ENCODE measurements around the gene NLRP9.
"Not testable (repeated sequence)": the region's sequence is repeated elsewhere in the genome, so short reads cannot be mapped to it uniquely, and the experiment has no call there.

The NLRP9 gene

DNA sequence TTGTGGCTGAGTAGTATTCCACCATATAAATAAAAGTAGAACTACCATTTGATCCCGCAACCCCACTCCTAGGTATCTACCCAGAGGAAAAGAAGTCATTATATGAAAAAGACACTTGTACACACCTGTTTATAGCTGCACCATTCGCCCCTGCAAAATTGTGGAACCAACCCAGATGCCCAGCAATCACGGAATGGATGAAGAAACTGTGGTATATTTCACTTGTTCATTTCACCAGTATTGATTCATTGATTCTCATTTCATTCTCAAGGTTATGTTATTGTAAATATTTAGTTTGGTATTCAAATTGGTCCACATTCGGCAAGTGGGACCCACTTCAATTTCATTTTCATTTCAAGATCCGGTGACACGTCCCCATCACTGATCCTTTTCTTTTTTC, 12.5 kb upstream of the NLRP9 start:
- H3F3A ChIP-seq (ENCODE audit: control insufficient read depth, insufficient read depth), result no peaks in the 10 kb centered on the region

DNA sequence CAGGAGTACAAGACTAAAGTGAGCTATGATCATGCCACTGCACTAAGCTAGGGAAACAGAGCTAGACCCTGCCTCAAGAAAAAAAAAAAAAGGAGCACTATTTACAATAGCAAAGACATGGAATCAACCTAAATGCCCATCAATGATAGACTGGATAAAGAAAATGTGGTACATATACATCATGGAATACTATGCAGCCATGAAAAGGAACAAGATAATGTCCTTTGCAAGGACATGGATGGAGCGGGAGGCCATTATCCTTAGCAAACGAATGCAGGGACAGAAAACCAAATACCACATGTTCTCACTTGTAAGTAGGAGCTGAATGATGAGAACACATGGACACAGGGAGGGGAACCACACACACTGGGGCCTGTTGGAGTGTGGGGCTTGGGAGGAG, 7.8 kb downstream of the NLRP9 start:
- not testable (repeated sequence) for H3K36me3 ChIP-seq (ENCODE audit: control insufficient read depth, low read length); H3K9me2 ChIP-seq (replicated peaks; ENCODE audit: control insufficient read depth, low read length); H3K9me3 ChIP-seq (ENCODE audit: control insufficient read depth, insufficient read depth, low read length); H3K4me2 ChIP-seq (ENCODE audit: low read length); H3K4me3 ChIP-seq (ENCODE audit: low read length); H3K4me1 ChIP-seq (ENCODE audit: control insufficient read depth, low read length); H3F3A ChIP-seq (ENCODE audit: control insufficient read depth, insufficient read depth); H3K27ac ChIP-seq (ENCODE audit: low read depth, low read length); H3K27me3 ChIP-seq (ENCODE audit: control insufficient read depth, low read length); H3K79me2 ChIP-seq (ENCODE audit: control insufficient read depth, low read length); H4K20me1 ChIP-seq (ENCODE audit: control insufficient read depth, insufficient read depth, low read depth, low read length)

More for the DNA sequence above, 12.5 kb upstream of the NLRP9 start:
- Histone ChIP-seq H3K9me3 (ENCODE audit: control insufficient read depth, insufficient read depth, low read length) (no peaks in the 10 kb centered on the region), H3K36me3 (ENCODE audit: control insufficient read depth, low read length) (no peaks in the 10 kb centered on the region), H3K4me3 (ENCODE audit: low read length) (no peak overlapping the region), H3K4me2 (ENCODE audit: low read length) (no peak overlapping the region), H4K20me1 (ENCODE audit: control insufficient read depth, insufficient read depth, low read depth, low read length) (no peaks in the 10 kb centered on the region), H3K9me2 (replicated peaks; ENCODE audit: control insufficient read depth, low read length) (no peaks in the 10 kb centered on the region), H3K27ac (ENCODE audit: low read depth, low read length) (no peak overlapping the region), H3K4me1 (ENCODE audit: control insufficient read depth, low read length) (no peaks in the 10 kb centered on the region), H3K27me3 (ENCODE audit: control insufficient read depth, low read length) (peaks cover 3% of the 10 kb centered on the region; the same call in 1 of the 2 replicates), H3K79me2 (ENCODE audit: control insufficient read depth, low read length) (no peaks in the 10 kb centered on the region)
- TF ChIP-seq EZH2phosphoT487 (IDR thresholded peaks at IDR 0.05; ENCODE audit: borderline replicate concordance, low read length), result no peak
- TF ChIP-seq, protein P1, sequence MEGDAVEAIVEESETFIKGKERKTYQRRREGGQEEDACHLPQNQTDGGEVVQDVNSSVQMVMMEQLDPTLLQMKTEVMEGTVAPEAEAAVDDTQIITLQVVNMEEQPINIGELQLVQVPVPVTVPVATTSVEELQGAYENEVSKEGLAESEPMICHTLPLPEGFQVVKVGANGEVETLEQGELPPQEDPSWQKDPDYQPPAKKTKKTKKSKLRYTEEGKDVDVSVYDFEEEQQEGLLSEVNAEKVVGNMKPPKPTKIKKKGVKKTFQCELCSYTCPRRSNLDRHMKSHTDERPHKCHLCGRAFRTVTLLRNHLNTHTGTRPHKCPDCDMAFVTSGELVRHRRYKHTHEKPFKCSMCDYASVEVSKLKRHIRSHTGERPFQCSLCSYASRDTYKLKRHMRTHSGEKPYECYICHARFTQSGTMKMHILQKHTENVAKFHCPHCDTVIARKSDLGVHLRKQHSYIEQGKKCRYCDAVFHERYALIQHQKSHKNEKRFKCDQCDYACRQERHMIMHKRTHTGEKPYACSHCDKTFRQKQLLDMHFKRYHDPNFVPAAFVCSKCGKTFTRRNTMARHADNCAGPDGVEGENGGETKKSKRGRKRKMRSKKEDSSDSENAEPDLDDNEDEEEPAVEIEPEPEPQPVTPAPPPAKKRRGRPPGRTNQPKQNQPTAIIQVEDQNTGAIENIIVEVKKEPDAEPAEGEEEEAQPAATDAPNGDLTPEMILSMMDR (IDR thresholded peaks at IDR 0.05; ENCODE audit: low read depth, low read length, poor library complexity, severe bottlenecking), result no peak

DNA sequence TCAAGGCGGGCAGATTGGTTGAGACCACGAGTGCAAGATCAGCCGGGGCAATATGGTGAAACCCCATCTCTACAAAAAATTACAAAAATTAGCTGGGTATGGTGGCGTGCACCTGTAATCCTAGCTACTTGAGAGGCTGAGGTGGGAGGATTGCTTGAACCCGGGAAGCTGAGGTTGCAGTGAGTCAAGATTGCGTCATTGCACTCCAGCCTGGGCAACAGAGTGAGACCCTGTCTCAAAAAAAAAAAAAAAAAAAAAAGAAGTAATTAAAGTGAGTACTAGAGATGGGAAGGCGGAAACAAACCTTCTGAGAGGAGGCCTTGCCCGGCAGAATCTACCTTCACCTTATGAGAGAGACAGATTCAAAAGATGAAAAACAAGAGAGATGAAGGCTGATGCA, 14.7 kb downstream of the NLRP9 start:
- Histone ChIP-seq H3K9me2 (replicated peaks; ENCODE audit: control insufficient read depth, low read length) (no peaks in the 10 kb centered on the region), H3K36me3 (ENCODE audit: control insufficient read depth, low read length) (no peaks in the 10 kb centered on the region), H3K4me1 (ENCODE audit: control insufficient read depth, low read length) (no peaks in the 10 kb centered on the region), H3F3A (ENCODE audit: control insufficient read depth, insufficient read depth) (no peaks in the 10 kb centered on the region), H3K4me3 (ENCODE audit: low read length) (no peak overlapping the region), H3K79me2 (ENCODE audit: control insufficient read depth, low read length) (no peaks in the 10 kb centered on the region), H3K27me3 (ENCODE audit: control insufficient read depth, low read length) (0 out of 2 replicates have a peak, but pooled peaks cover 2% of the 10 kb centered on the region), H4K20me1 (ENCODE audit: control insufficient read depth, insufficient read depth, low read depth, low read length) (no peaks in the 10 kb centered on the region), H3K9me3 (ENCODE audit: control insufficient read depth, insufficient read depth, low read length) (peaks cover 7% of the 10 kb centered on the region), H3K27ac (ENCODE audit: low read depth, low read length) (no peak overlapping the region), H3K4me2 (ENCODE audit: low read length) (no peak overlapping the region)
- TF ChIP-seq EZH2phosphoT487 (IDR thresholded peaks at IDR 0.05; ENCODE audit: borderline replicate concordance, low read length), result no peak
- TF ChIP-seq, protein P1 (IDR thresholded peaks at IDR 0.05; ENCODE audit: low read depth, low read length, poor library complexity, severe bottlenecking), result no peak

DNA sequence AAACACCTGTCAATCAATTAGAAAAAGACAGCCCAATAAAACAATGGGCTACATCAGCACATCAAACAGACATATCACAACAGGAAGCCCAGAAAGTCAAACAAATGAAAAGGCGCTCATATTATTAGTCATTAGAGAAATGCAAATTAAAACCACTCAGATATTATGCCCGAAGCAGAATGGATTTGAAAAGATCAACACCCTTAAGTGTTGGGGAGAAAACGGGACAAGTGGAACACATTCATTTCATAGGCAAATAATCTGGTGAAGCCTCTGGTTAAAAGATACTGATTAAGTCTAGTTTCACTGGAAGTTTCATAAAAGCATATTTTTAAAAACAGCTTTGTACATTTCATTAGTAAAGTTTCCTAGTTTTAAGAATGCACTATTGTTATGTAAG, 17.4 kb downstream of the NLRP9 start:
- Histone ChIP-seq H3K4me2 (ENCODE audit: low read length) (no peak overlapping the region), H3K9me3 (ENCODE audit: control insufficient read depth, insufficient read depth, low read length) (peaks cover 7% of the 10 kb centered on the region), H3K4me1 (ENCODE audit: control insufficient read depth, low read length) (no peaks in the 10 kb centered on the region), H3K27me3 (ENCODE audit: control insufficient read depth, low read length) (no peaks in the 10 kb centered on the region), H3F3A (ENCODE audit: control insufficient read depth, insufficient read depth) (no peaks in the 10 kb centered on the region), H3K9me2 (replicated peaks; ENCODE audit: control insufficient read depth, low read length) (no peaks in the 10 kb centered on the region), H3K27ac (ENCODE audit: low read depth, low read length) (no peak overlapping the region), H3K4me3 (ENCODE audit: low read length) (no peak overlapping the region), H3K79me2 (ENCODE audit: control insufficient read depth, low read length) (no peaks in the 10 kb centered on the region), H3K36me3 (ENCODE audit: control insufficient read depth, low read length) (no peaks in the 10 kb centered on the region), H4K20me1 (ENCODE audit: control insufficient read depth, insufficient read depth, low read depth, low read length) (no peaks in the 10 kb centered on the region)
- no peak for TF ChIP-seq EZH2phosphoT487 (IDR thresholded peaks at IDR 0.05; ENCODE audit: borderline replicate concordance, low read length)
